Sigmoid colon (tissue), 4 donors: ENCODE data around the gene NAT9.

Experiments used
- CTCF ChIP-seq, 4 experiments: fragments of 450-650 bp in 3 of 4; fragments of 200-600 bp in 1 of 4; IDR thresholded peaks; one replicate each; pipeline ENCODE4 v1.5.1; 2016 to 2019; ENCODE audit warnings: antibody characterized with exemption in 4 of 4, mild to moderate bottlenecking in 3 of 4, moderate library complexity in 2 of 4
- POLR2A ChIP-seq, 2 donors: fragments of 450-650 bp; IDR thresholded peaks; one replicate each; pipeline ENCODE4 v1.6.1; 2016; ENCODE audit warnings: antibody characterized with exemption in 2 of 2, mild to moderate bottlenecking in 2 of 2, moderate library complexity in 2 of 2
- POLR2AphosphoS5 ChIP-seq, 4 donors: sonication (generic); formaldehyde crosslinking; IDR thresholded peaks; one replicate each; pipeline ENCODE4 v1.6.1; 2017; ENCODE audit warnings: antibody characterized with exemption in 4 of 4

DNA sequence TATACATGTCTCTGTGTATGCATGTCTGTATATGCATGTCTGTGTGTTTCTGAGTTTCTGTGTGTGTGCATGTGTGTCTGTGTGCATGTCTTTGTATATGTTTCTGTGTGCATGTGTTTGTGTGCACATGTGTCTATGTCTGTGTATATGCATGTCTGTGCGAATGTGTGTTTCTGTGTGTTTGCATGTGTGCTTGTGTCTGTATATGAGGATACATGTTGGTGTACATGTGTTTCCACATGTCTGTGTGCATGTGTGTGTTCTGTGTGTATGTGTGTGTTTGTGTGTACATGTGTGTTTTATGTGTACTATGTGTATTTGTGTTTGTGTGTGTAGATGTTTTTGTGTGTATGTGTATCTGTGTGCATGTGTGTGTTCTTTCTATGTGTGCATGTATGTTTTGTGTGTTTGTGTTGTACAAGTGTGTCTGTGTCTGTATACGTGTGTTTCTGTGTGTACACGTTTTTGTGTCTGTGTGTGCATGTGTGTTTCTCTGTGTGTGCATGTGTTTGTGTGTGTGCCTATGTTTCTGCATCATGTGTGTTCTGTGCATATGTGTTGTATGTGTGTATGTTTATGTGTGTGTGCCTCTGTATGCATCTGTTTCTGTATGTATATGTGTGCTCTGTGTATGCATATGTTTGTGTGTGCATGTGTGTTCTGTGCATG is 48.0 kb downstream of the NAT9 start:
- TF ChIP-seq POLR2AphosphoS5 (IDR thresholded peaks at IDR 0.05) (no peak), CTCF (IDR thresholded peaks at IDR 0.05) (no peak), POLR2A (IDR thresholded peaks at IDR 0.05) (no peak)
